ENCODE results near the gene HILPDA. TPM values are rescaled to one million over a fixed set of nuclear protein-coding genes. Genes with fewer than 3 reads are reported as not detected.

The HILPDA gene
- polyA plus RNA-seq, 4 donors = 1.8 to 19.1 (median 8.8) TPM

GRCh38 chr7:128409596-128410450 lies 45.9 kb upstream of the HILPDA start, which contains the start of gene IMPDH1:
Gene IMPDH1, minus strand, starts transcription at chr7:128409982. Its CDS starts 81 bp downstream, at chr7:128409901.
- peak; percentile 80 to 92 for DNase-seq
- H3K4me1 ChIP-seq (ENCODE audit: control insufficient read depth in 3 of 3, insufficient read depth in 2 of 3, low read depth in 1 of 3, low read length in 2 of 3) = peaks cover 0 to 19% (median 3%) of the 10 kb centered on the region in 3 donors

GRCh38 chr7:128410451-128410753 lies 45.3 kb upstream of the HILPDA start:
- Histone ChIP-seq H3K9me3 (ENCODE audit: control insufficient read depth in 2 of 2, insufficient read depth in 1 of 2, low read depth in 1 of 2, low read length in 1 of 2) (peaks cover 0 to 8% of the 10 kb centered on the region in 2 donors), H3K27ac (ENCODE audit: low read depth in 1 of 3, low read length in 2 of 3) (peak overlapping the region; percentile 53 to 85 (median 68)), H3K36me3 (ENCODE audit: control insufficient read depth in 3 of 3, insufficient read depth in 2 of 3, low read depth in 1 of 3, low read length in 3 of 3) (no peaks in the 10 kb centered on the region), H3K4me3 (ENCODE audit: low read depth in 1 of 3, low read length in 3 of 3) (peak overlapping the region; percentile 64 to 65 (median 65)), H3K4me1 (ENCODE audit: control insufficient read depth in 3 of 3, insufficient read depth in 2 of 3, low read depth in 1 of 3, low read length in 2 of 3) (peaks cover 0 to 15% (median 3%) of the 10 kb centered on the region in 3 donors), H3K27me3 (ENCODE audit: control insufficient read depth in 3 of 3, insufficient read depth in 3 of 3, low read length in 3 of 3) (peaks cover 0 to 30% (median 0%) of the 10 kb centered on the region in 3 donors)
- DNase-seq = no peak
- 0 to 5% (median 2%) methylated on average over 6 of the region's 6 CpGs for WGBS, 3 donors
- FAIRE-seq = no peak

More at GRCh38 chr7:128409596-128410450, 45.9 kb upstream of the HILPDA start, which contains the start of gene IMPDH1:
- Histone ChIP-seq H3K4me3 (ENCODE audit: low read depth in 1 of 3, low read length in 3 of 3) (peak within 1 kb of the TSS; percentile 64 to 65 (median 65)), H3K27me3 (ENCODE audit: control insufficient read depth in 3 of 3, insufficient read depth in 3 of 3, low read length in 3 of 3) (peaks cover 0 to 26% (median 0%) of the 10 kb centered on the region in 3 donors), H3K9me3 (ENCODE audit: control insufficient read depth in 2 of 2, insufficient read depth in 1 of 2, low read depth in 1 of 2, low read length in 1 of 2) (peaks cover 0 to 8% of the 10 kb centered on the region in 2 donors), H3K27ac (ENCODE audit: low read depth in 1 of 3, low read length in 2 of 3) (peak within 1 kb of the TSS; percentile 53 to 85 (median 68)), H3K36me3 (ENCODE audit: control insufficient read depth in 3 of 3, insufficient read depth in 2 of 3, low read depth in 1 of 3, low read length in 3 of 3) (no peaks in the 10 kb centered on the region)
- no peak for FAIRE-seq
- 0% methylated on average over 60 to 87 of the region's 87 CpGs for WGBS, 3 donors

DNA sequence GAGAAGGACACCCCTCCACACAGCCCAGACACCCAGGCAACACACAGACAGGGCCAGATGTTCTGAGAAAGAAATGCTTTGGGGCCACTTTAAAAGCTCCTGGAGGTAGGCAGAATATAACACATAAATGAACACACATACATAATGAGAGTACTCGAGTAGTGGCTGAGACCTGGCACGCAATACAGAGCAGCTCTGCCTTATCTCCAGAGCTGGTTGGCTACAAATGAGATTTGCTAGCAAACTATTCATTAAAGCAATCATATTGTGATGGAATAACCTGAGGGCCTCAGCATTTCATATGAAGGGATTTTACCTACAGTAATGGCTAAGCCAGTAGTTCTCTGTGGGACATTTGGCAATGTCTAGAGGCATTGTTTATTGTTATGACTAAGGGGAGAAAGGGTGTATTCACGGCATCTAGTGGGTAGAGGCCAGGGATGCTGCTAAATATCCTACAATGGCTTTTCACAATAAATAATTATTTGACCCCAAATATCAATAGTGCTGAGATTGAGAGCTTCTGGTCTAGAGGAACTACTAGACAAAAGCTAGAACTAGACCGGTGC lies 40.4 kb upstream of the HILPDA start:
- Histone ChIP-seq H3K9me3 (ENCODE audit: control insufficient read depth in 2 of 2, insufficient read depth in 1 of 2, low read depth in 1 of 2, low read length in 1 of 2) (peaks cover 0 to 8% of the 10 kb centered on the region in 2 donors), H3K27me3 (ENCODE audit: control insufficient read depth in 3 of 3, insufficient read depth in 3 of 3, low read length in 3 of 3) (peaks cover 0 to 11% (median 0%) of the 10 kb centered on the region in 3 donors), H3K27ac (ENCODE audit: low read depth in 1 of 3, low read length in 2 of 3) (no peak overlapping the region), H3K4me1 (ENCODE audit: control insufficient read depth in 3 of 3, insufficient read depth in 2 of 3, low read depth in 1 of 3, low read length in 2 of 3) (peaks cover 0 to 4% (median 0%) of the 10 kb centered on the region in 3 donors), H3K36me3 (ENCODE audit: control insufficient read depth in 3 of 3, insufficient read depth in 2 of 3, low read depth in 1 of 3, low read length in 3 of 3) (no peaks in the 10 kb centered on the region), H3K4me3 (ENCODE audit: low read depth in 1 of 3, low read length in 3 of 3) (no peak overlapping the region)
- FAIRE-seq (no peak), DNase-seq (no peak)
- WGBS, 3 donors = 72 to 77% (median 77%) methylated on average over 4 of the region's 4 CpGs

- Histone ChIP-seq H3K4me1 (ENCODE audit: control insufficient read depth in 3 of 3, insufficient read depth in 2 of 3, low read depth in 1 of 3, low read length in 2 of 3) (peaks cover 0 to 7% (median 0%) of the 10 kb centered on the region in 3 donors), H3K4me3 (ENCODE audit: low read depth in 1 of 3, low read length in 3 of 3) (no peak overlapping the region), H3K27me3 (ENCODE audit: control insufficient read depth in 3 of 3, insufficient read depth in 3 of 3, low read length in 3 of 3) (peaks cover 0 to 11% (median 0%) of the 10 kb centered on the region in 3 donors), H3K9me3 (ENCODE audit: control insufficient read depth in 2 of 2, insufficient read depth in 1 of 2, low read depth in 1 of 2, low read length in 1 of 2) (peaks cover 0 to 8% of the 10 kb centered on the region in 2 donors), H3K36me3 (ENCODE audit: control insufficient read depth in 3 of 3, insufficient read depth in 2 of 3, low read depth in 1 of 3, low read length in 3 of 3) (no peaks in the 10 kb centered on the region), H3K27ac (ENCODE audit: low read depth in 1 of 3, low read length in 2 of 3) (no peak overlapping the region)
- FAIRE-seq = no peak
- no peak for DNase-seq
- WGBS, 3 donors = 84 to 93% (median 86%) methylated on average over 3 of the region's 3 CpGs
These were observed 38.6 kb upstream of the HILPDA start for GRCh38 chr7:128417071-128417470.

DNA sequence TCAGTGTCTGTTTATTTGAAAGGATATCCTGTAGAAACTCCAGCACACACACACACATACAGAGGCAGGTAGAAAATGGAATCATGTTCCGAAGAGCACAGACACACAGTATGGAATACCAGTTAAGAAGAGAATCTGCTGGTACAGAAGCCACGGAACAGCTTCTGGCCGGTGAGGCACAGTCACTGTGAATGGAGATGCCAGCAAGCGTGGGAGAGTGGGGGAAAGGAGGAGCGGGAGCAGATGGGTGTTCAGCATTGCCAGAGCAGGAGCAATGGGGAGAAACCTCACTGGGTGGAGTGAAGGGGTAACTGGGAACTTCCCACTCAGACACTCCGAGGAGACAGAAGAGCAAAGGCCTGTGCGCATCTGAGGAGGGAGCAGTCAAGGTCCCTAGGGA lies 36.4 kb upstream of the HILPDA start:
- DNase-seq (no peak), FAIRE-seq (no peak)
- H3K27me3 ChIP-seq (ENCODE audit: control insufficient read depth in 3 of 3, insufficient read depth in 3 of 3, low read length in 3 of 3) = peaks cover 0 to 5% (median 0%) of the 10 kb centered on the region in 3 donors

GRCh38 chr7:128420773-128421172 lies 34.9 kb upstream of the HILPDA start:
- DNase-seq = no peak
- Histone ChIP-seq H3K9me3 (ENCODE audit: control insufficient read depth in 2 of 2, insufficient read depth in 1 of 2, low read depth in 1 of 2, low read length in 1 of 2) (no peaks in the 10 kb centered on the region), H3K4me3 (ENCODE audit: low read depth in 1 of 3, low read length in 3 of 3) (no peak overlapping the region), H3K36me3 (ENCODE audit: control insufficient read depth in 3 of 3, insufficient read depth in 2 of 3, low read depth in 1 of 3, low read length in 3 of 3) (no peaks in the 10 kb centered on the region), H3K27me3 (ENCODE audit: control insufficient read depth in 3 of 3, insufficient read depth in 3 of 3, low read length in 3 of 3) (no peaks in the 10 kb centered on the region), H3K4me1 (ENCODE audit: control insufficient read depth in 3 of 3, insufficient read depth in 2 of 3, low read depth in 1 of 3, low read length in 2 of 3) (peaks cover 0 to 7% (median 0%) of the 10 kb centered on the region in 3 donors), H3K27ac (ENCODE audit: low read depth in 1 of 3, low read length in 2 of 3) (no peak overlapping the region)
- 82 to 84% (median 84%) methylated on average over 1 of the region's 1 CpG for WGBS, 3 donors
- FAIRE-seq = no peak

More for the DNA sequence above, 36.4 kb upstream of the HILPDA start:
- Histone ChIP-seq H3K4me1 (ENCODE audit: control insufficient read depth in 3 of 3, insufficient read depth in 2 of 3, low read depth in 1 of 3, low read length in 2 of 3) (peaks cover 0 to 7% (median 0%) of the 10 kb centered on the region in 3 donors), H3K9me3 (ENCODE audit: control insufficient read depth in 2 of 2, insufficient read depth in 1 of 2, low read depth in 1 of 2, low read length in 1 of 2) (no peaks in the 10 kb centered on the region), H3K27ac (ENCODE audit: low read depth in 1 of 3, low read length in 2 of 3) (no peak overlapping the region), H3K36me3 (ENCODE audit: control insufficient read depth in 3 of 3, insufficient read depth in 2 of 3, low read depth in 1 of 3, low read length in 3 of 3) (no peaks in the 10 kb centered on the region), H3K4me3 (ENCODE audit: low read depth in 1 of 3, low read length in 3 of 3) (no peak overlapping the region)
- WGBS, 3 donors = 90 to 98% (median 93%) methylated on average over 7 of the region's 7 CpGs

GRCh38 chr7:128421384-128421783 lies 34.3 kb upstream of the HILPDA start:
- no peak overlapping the region for H3K27ac ChIP-seq (ENCODE audit: low read depth in 1 of 3, low read length in 2 of 3)
- no peaks in the 10 kb centered on the region for H3K36me3 ChIP-seq (ENCODE audit: control insufficient read depth in 3 of 3, insufficient read depth in 2 of 3, low read depth in 1 of 3, low read length in 3 of 3)
- H3K27me3 ChIP-seq (ENCODE audit: control insufficient read depth in 3 of 3, insufficient read depth in 3 of 3, low read length in 3 of 3) = no peaks in the 10 kb centered on the region
- H3K4me1 ChIP-seq (ENCODE audit: control insufficient read depth in 3 of 3, insufficient read depth in 2 of 3, low read depth in 1 of 3, low read length in 2 of 3) = peaks cover 0 to 7% (median 0%) of the 10 kb centered on the region in 3 donors
- H3K4me3 ChIP-seq (ENCODE audit: low read depth in 1 of 3, low read length in 3 of 3) = no peak overlapping the region
- DNase-seq (no peak), FAIRE-seq (no peak)
- WGBS, 3 donors = 86 to 92% methylated on average over 1 of the region's 1 CpG; no CpG with 5 or more reads in 1 of the 3 donors
- no peaks in the 10 kb centered on the region for H3K9me3 ChIP-seq (ENCODE audit: control insufficient read depth in 2 of 2, insufficient read depth in 1 of 2, low read depth in 1 of 2, low read length in 1 of 2)

DNA sequence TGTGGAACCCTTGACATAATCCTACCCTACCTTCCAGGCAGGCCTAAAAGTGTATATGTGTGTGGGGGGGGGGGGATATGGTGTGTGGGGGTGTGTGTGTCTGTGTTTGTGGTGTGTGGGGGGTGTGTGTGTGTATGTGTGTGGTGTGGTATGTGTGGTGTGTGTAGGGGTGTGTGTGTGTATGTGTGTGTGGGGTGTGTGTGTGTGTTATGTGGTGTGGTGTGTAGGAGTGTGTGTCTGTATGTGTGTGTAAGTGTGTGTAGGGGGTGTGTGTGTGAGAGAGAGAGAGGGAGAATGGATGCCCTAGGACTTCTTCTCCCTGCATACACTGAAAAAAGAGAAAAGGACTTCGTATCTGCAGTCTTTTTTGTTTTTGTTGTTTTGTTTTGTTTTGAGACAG lies 33.6 kb upstream of the HILPDA start:
- H3K9me3 ChIP-seq (ENCODE audit: control insufficient read depth in 2 of 2, insufficient read depth in 1 of 2, low read depth in 1 of 2, low read length in 1 of 2) = no peaks in the 10 kb centered on the region
- H3K36me3 ChIP-seq (ENCODE audit: control insufficient read depth in 3 of 3, insufficient read depth in 2 of 3, low read depth in 1 of 3, low read length in 3 of 3) = no peaks in the 10 kb centered on the region
- H3K27me3 ChIP-seq (ENCODE audit: control insufficient read depth in 3 of 3, insufficient read depth in 3 of 3, low read length in 3 of 3) = no peaks in the 10 kb centered on the region
- no peak overlapping the region for H3K4me3 ChIP-seq (ENCODE audit: low read depth in 1 of 3, low read length in 3 of 3)
- DNase-seq (no peak), FAIRE-seq (no peak)
- WGBS, 3 donors = 63 to 87% (median 86%) methylated on average over 1 of the region's 1 CpG
- H3K4me1 ChIP-seq (ENCODE audit: control insufficient read depth in 3 of 3, insufficient read depth in 2 of 3, low read depth in 1 of 3, low read length in 2 of 3) = peaks cover 0 to 7% (median 0%) of the 10 kb centered on the region in 3 donors
- H3K27ac ChIP-seq (ENCODE audit: low read depth in 1 of 3, low read length in 2 of 3) = no peak overlapping the region
